ES-I3 (cell line): ENCODE data around the gene SLC48A1.

Experiments used
- H3K36me3 ChIP-seq: 2 replicates; pipeline ENCODE4 v1.6.1; 2013; ENCODE audit warnings: mild to moderate bottlenecking, low read length, control low read depth, moderate library complexity; ENCODE audit not compliant: insufficient read depth
- H3K4me1 ChIP-seq: 2 replicates; pipeline ENCODE4 v1.6.1; 2013; ENCODE audit warnings: mild to moderate bottlenecking, control low read depth, low read length; ENCODE audit not compliant: insufficient read depth
- H3K9ac ChIP-seq: 2 replicates; pipeline ENCODE4 v1.6.1; 2013; ENCODE audit warnings: low read depth, mild to moderate bottlenecking, low read length, moderate library complexity
- H3K9me3 ChIP-seq: 2 replicates; pipeline ENCODE4 v1.6.1; 2013; ENCODE audit warnings: mild to moderate bottlenecking, low read length, moderate library complexity; ENCODE audit not compliant: control insufficient read depth, insufficient read depth

Gene SLC48A1

DNA sequence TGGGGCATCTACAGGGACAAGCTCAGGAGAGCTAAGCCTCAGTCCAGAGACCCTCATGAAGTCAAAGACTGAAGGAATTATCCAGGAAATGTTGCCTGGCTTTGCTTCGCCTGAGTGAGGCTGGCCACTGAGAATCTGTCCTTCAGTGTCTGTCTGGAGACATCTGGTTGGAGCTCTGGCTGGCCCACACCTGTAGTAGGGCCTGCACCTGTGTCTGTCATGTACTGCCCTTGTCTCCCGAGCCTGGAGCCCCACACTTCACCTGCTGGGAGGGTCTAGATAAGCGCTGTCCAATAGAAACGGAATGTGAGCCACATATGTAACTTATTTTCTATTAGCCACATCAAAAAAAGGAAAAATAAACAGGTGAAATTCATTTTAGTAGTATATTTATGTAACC lies 56.5 kb downstream of the SLC48A1 start:
- Histone ChIP-seq H3K36me3 (no peaks in the 10 kb centered on the region), H3K4me1 (peaks cover 28% of the 10 kb centered on the region), H3K9ac (no peak overlapping the region; the same call in 1 of the 2 replicates), H3K9me3 (no peaks in the 10 kb centered on the region)
